Activated CD8-positive, alpha-beta T cell treated with anti-CD3 and anti-CD28 coated beads for 36 hours (primary cell): Measurements from ENCODE around the gene DYNAP. TPM values are rescaled to one million over a fixed set of nuclear protein-coding genes. Genes with fewer than 3 reads are reported as not detected.

ENCODE experiments used
- ATAC-seq: fragments of 200-7000 bp; cut with Tn5 transposase; one replicate; pipeline ENCODE4 v1.10.0; 2021; ENCODE audit warnings: mild to moderate bottlenecking, moderate library complexity
- CTCF ChIA-PET: fragments of 350-600 bp; sonication (Branson Sonifier 250); formaldehyde crosslinking; loops from one replicate; lab custom pipeline; 2021; ENCODE audit warnings: antibody characterized with exemption; lab: Charles Lee
- POLR2A ChIA-PET: fragments of 350-600 bp; sonication (Branson Sonifier 250); formaldehyde crosslinking; loops from one replicate; lab custom pipeline; 2021; ENCODE audit warnings: antibody characterized with exemption; lab: Charles Lee
- DNase-seq: peaks from one replicate; pipeline ENCODE4 v3.0.0-alpha.2; 2020
- H3K27ac Mint-ChIP-seq: one replicate; pipeline ENCODE4 v1.8.0; 2021; ENCODE audit warnings: mild to moderate bottlenecking, mixed read lengths
- H3K27me3 Mint-ChIP-seq: one replicate; pipeline ENCODE4 v1.8.0; 2021; ENCODE audit warnings: mixed read lengths
- H3K36me3 Mint-ChIP-seq: one replicate; pipeline ENCODE4 v1.8.0; 2021; ENCODE audit warnings: low read depth, mixed read lengths
- H3K4me1 Mint-ChIP-seq: one replicate; pipeline ENCODE4 v1.8.0; 2021; ENCODE audit warnings: low read depth, mixed read lengths
- H3K4me3 Mint-ChIP-seq: one replicate; pipeline ENCODE4 v1.8.0; 2021; ENCODE audit warnings: mild to moderate bottlenecking, moderate library complexity, mixed read lengths
- H3K9me3 Mint-ChIP-seq: one replicate; pipeline ENCODE4 v1.8.0; 2021; ENCODE audit warnings: mixed read lengths
- CTCF ChIP-seq: fragments of 200-600 bp; IDR thresholded peaks from one replicate; pipeline ENCODE4 v1.8.0; 2022; ENCODE audit warnings: antibody characterized with exemption, mild to moderate bottlenecking
- intact Hi-C: fragments of 100-400 bp; cut with micrococcal nuclease; formaldehyde crosslinking; loops from one replicate; pipeline ENCODE4 v1.10.0; 2022
- total RNA-seq, 2 experiments: library from RNA; stranded (reverse); gene quantifications; one replicate each; pipeline ENCODE4 v1.2.3, GENCODE V29; 2021

Gene DYNAP
- total RNA-seq, 2 experiments from 2014 or later = not detected

- POLR2A ChIA-PET = no interaction called here
Observed at GRCh38 chr18:54622084-54622483, 31.0 kb downstream of the DYNAP start.

GRCh38 chr18:54626779-54627178 is 35.7 kb downstream of the DYNAP start:
- CTCF ChIA-PET = no interaction called here
- ATAC-seq (no peak), DNase-seq (no peak)

More at GRCh38 chr18:54622084-54622483, 31.0 kb downstream of the DYNAP start:
- DNase-seq (no peak), ATAC-seq (no peak)
- CTCF ChIA-PET = no interaction called here
- H3K4me3 Mint-ChIP-seq = no peak overlapping the region
- H3K36me3 Mint-ChIP-seq = no peaks in the 10 kb centered on the region
- no peaks in the 10 kb centered on the region for H3K4me1 Mint-ChIP-seq
- no peaks in the 10 kb centered on the region for H3K27me3 Mint-ChIP-seq
- H3K27ac Mint-ChIP-seq = no peak overlapping the region
- no peak for TF ChIP-seq CTCF
- peaks cover 4% of the 10 kb centered on the region for H3K9me3 Mint-ChIP-seq
- intact Hi-C loops = no loop called here

GRCh38 chr18:54630963-54631362 is 39.9 kb downstream of the DYNAP start:
- POLR2A ChIA-PET = no interaction called here
- intact Hi-C loops = no loop called here
- Mint-ChIP-seq H3K4me3 (no peak overlapping the region), H3K27ac (no peak overlapping the region), H3K36me3 (no peaks in the 10 kb centered on the region), H3K9me3 (peaks cover 4% of the 10 kb centered on the region), H3K4me1 (no peaks in the 10 kb centered on the region), H3K27me3 (peaks cover 5% of the 10 kb centered on the region)
- no peak for DNase-seq
- no peak for ATAC-seq
- CTCF ChIA-PET = no interaction called here
- no peak for TF ChIP-seq CTCF

More at GRCh38 chr18:54626779-54627178, 35.7 kb downstream of the DYNAP start:
- POLR2A ChIA-PET = no interaction called here
- Mint-ChIP-seq H3K27ac (no peak overlapping the region), H3K4me1 (no peaks in the 10 kb centered on the region), H3K27me3 (no peaks in the 10 kb centered on the region), H3K4me3 (no peak overlapping the region), H3K9me3 (peaks cover 4% of the 10 kb centered on the region), H3K36me3 (no peaks in the 10 kb centered on the region)
- intact Hi-C loops = no loop called here
- TF ChIP-seq CTCF = no peak

GRCh38 chr18:54636217-54636616 is 45.2 kb downstream of the DYNAP start:
- TF ChIP-seq CTCF = no peak
- DNase-seq (no peak), ATAC-seq (no peak)
- Mint-ChIP-seq H3K9me3 (no peaks in the 10 kb centered on the region), H3K4me1 (no peaks in the 10 kb centered on the region), H3K36me3 (no peaks in the 10 kb centered on the region), H3K27ac (no peak overlapping the region), H3K27me3 (peaks cover 9% of the 10 kb centered on the region), H3K4me3 (no peak overlapping the region)
- intact Hi-C loops = no loop called here
- ChIA-PET POLR2A (no interaction called here), CTCF (no interaction called here)

- H3K4me1 Mint-ChIP-seq = no peaks in the 10 kb centered on the region
- peak; percentile 30 for ATAC-seq
- intact Hi-C loops = no loop called here
- DNase-seq = no peak
- ChIA-PET POLR2A (no interaction called here), CTCF (no interaction called here)
- peaks cover 6% of the 10 kb centered on the region for H3K27me3 Mint-ChIP-seq
- no peak overlapping the region for H3K4me3 Mint-ChIP-seq
- no peak for TF ChIP-seq CTCF
- H3K9me3 Mint-ChIP-seq = no peaks in the 10 kb centered on the region
- no peak overlapping the region for H3K27ac Mint-ChIP-seq
- H3K36me3 Mint-ChIP-seq = no peaks in the 10 kb centered on the region
Observed at GRCh38 chr18:54641734-54642133, 50.7 kb downstream of the DYNAP start.
